ENCODE measurements around the gene RRP8. TPM values are rescaled to one million over a fixed set of nuclear protein-coding genes. Genes with fewer than 3 reads are reported as not detected.
A peak's percentile ranks its signal among the peaks of the same experiment; 100 is the strongest.

The RRP8 gene
- total RNA-seq, 4 donors from 2014 or later, result 10.9 to 23.5 (median 15.7) TPM

- H3K27ac ChIP-seq, result no peak overlapping the region
- peaks cover 9 to 60% (median 20%) of the 10 kb centered on the region in 3 donors for H3K36me3 ChIP-seq
Measured at GRCh38 chr11:6601041-6601461, 2.4 kb downstream of the RRP8 start.

GRCh38 chr11:6599881-6600390, 3.5 kb downstream of the RRP8 start:
- no peak for DNase-seq
- 64 to 83% methylated on average over 1 to 2 of the region's 2 CpGs for WGBS, 2 donors
- intact Hi-C loops (cut with DNase I), result loop anchor here (5.0 kb wide), 1 partner anchor 82 kb away; the partner anchor contains the start of gene MRPL17
- Histone ChIP-seq H3K4me3 (no peak overlapping the region), H3K27me3 (no peaks in the 10 kb centered on the region), H3K9me3 (no peaks in the 10 kb centered on the region), H3K27ac (no peak overlapping the region), H3K36me3 (peaks cover 9 to 72% (median 23%) of the 10 kb centered on the region in 3 donors), H3K4me1 (peaks cover 16 to 63% (median 26%) of the 10 kb centered on the region in 3 donors)
- TF ChIP-seq POLR2A (IDR thresholded peaks at IDR 0.05) (no peak), CTCF (IDR thresholded peaks at IDR 0.05) (no peak)

More at GRCh38 chr11:6601041-6601461, 2.4 kb downstream of the RRP8 start:
- WGBS, 2 donors, result 92 to 100% methylated on average over 5 to 11 of the region's 13 CpGs
- H3K27me3 ChIP-seq, result no peaks in the 10 kb centered on the region
- intact Hi-C loops (cut with DNase I), result loop anchor here (5.0 kb wide), 1 partner anchor 81 kb away; the partner anchor contains the start of gene MRPL17
- no peak overlapping the region for H3K4me3 ChIP-seq
- no peaks in the 10 kb centered on the region for H3K9me3 ChIP-seq
- DNase-seq, result no peak
- peaks cover 16 to 69% (median 34%) of the 10 kb centered on the region in 3 donors for H3K4me1 ChIP-seq
- TF ChIP-seq CTCF (IDR thresholded peaks at IDR 0.05) (no peak), POLR2A (IDR thresholded peaks at IDR 0.05) (no peak)

GRCh38 chr11:6599449-6599848, 4.0 kb downstream of the RRP8 start:
- no peak for DNase-seq
- Histone ChIP-seq H3K9me3 (no peaks in the 10 kb centered on the region), H3K27me3 (no peaks in the 10 kb centered on the region), H3K4me1 (peaks cover 16 to 58% (median 21%) of the 10 kb centered on the region in 3 donors), H3K36me3 (peaks cover 9 to 76% (median 23%) of the 10 kb centered on the region in 3 donors), H3K27ac (no peak overlapping the region), H3K4me3 (no peak overlapping the region)
- intact Hi-C loops (cut with DNase I), result no loop called here
- 63 to 88% methylated on average over 1 of the region's 1 CpG for WGBS, 2 donors
- TF ChIP-seq POLR2A (IDR thresholded peaks at IDR 0.05) (no peak), CTCF (IDR thresholded peaks at IDR 0.05) (no peak)

GRCh38 chr11:6598555-6598954, 4.9 kb downstream of the RRP8 start:
- H3K9me3 ChIP-seq, result no peaks in the 10 kb centered on the region
- TF ChIP-seq CTCF (IDR thresholded peaks at IDR 0.05) (no peak), POLR2A (IDR thresholded peaks at IDR 0.05) (no peak)
- H3K4me1 ChIP-seq, result peaks cover 16 to 55% (median 21%) of the 10 kb centered on the region in 3 donors
- peak overlapping the region in 2 of 4 donors; percentile 37 to 62 for H3K27ac ChIP-seq
- H3K36me3 ChIP-seq, result peaks cover 9 to 83% (median 23%) of the 10 kb centered on the region in 3 donors
- DNase-seq, result no peak
- 42 to 76% methylated on average over 3 of the region's 3 CpGs for WGBS, 2 donors
- no peaks in the 10 kb centered on the region for H3K27me3 ChIP-seq
- no peak overlapping the region for H3K4me3 ChIP-seq
- intact Hi-C loops (cut with DNase I), result no loop called here

GRCh38 chr11:6596239-6596877, 7.1 kb downstream of the RRP8 start:
- intact Hi-C loops (cut with DNase I), result no loop called here
- H3K9me3 ChIP-seq, result no peaks in the 10 kb centered on the region
- H3K27me3 ChIP-seq, result no peaks in the 10 kb centered on the region
- TF ChIP-seq POLR2A (IDR thresholded peaks at IDR 0.05) (no peak), CTCF (IDR thresholded peaks at IDR 0.05) (no peak)
- no peak for DNase-seq
- H3K36me3 ChIP-seq, result peaks cover 9 to 93% (median 22%) of the 10 kb centered on the region in 3 donors
- H3K4me3 ChIP-seq, result no peak overlapping the region
- peaks cover 2 to 39% (median 8%) of the 10 kb centered on the region in 3 donors for H3K4me1 ChIP-seq
- WGBS, 2 donors, result 59 to 63% methylated on average over 5 of the region's 5 CpGs
- H3K27ac ChIP-seq, result peak overlapping the region in 3 of 4 donors; percentile 62 to 65 (median 62)
